Smooth muscle cell (in vitro differentiated cells): ENCODE measurements around the gene SUPT20HL1. TPM values are rescaled to one million over a fixed set of nuclear protein-coding genes. Genes with fewer than 3 reads are reported as not detected.
"Not testable (repeated sequence)": the region's sequence is repeated elsewhere in the genome, so short reads cannot be mapped to it uniquely, and the experiment has no call there.

ENCODE experiments used
- DNase-seq: peaks from one replicate; lab custom pipeline; 2025; ENCODE audit not compliant: unreplicated experiment; lab: John Stamatoyannopoulos, UW
- H2AFZ ChIP-seq: fragments of 200-600 bp; sonication (generic); 2 replicates; pipeline ENCODE4 v1.6.0; 2016; ENCODE audit warnings: antibody characterized with exemption, low read depth, mild to moderate bottlenecking
- H3F3A ChIP-seq: fragments of 200-600 bp; sonication (generic); 2 replicates; pipeline ENCODE4 v1.6.0; 2017; ENCODE audit warnings: antibody characterized with exemption, low read depth
- H3K27ac ChIP-seq: fragments of 200-600 bp; sonication (generic); 2 replicates; pipeline ENCODE4 v1.5.1; 2016; ENCODE audit warnings: low read depth, mild to moderate bottlenecking
- H3K27me3 ChIP-seq: fragments of 200-600 bp; sonication (generic); 2 replicates; pipeline ENCODE4 v1.6.1; 2016; ENCODE audit warnings: low read depth, mild to moderate bottlenecking
- H3K36me3 ChIP-seq: fragments of 200-600 bp; sonication (generic); 2 replicates; pipeline ENCODE4 v1.5.1; 2016; ENCODE audit warnings: low read depth
- H3K4me1 ChIP-seq: fragments of 200-600 bp; sonication (generic); 2 replicates; pipeline ENCODE4 v1.5.1; 2016; ENCODE audit warnings: low read depth
- H3K4me2 ChIP-seq: fragments of 200-600 bp; sonication (generic); 2 replicates; pipeline ENCODE4 v1.6.0; 2016; ENCODE audit warnings: mild to moderate bottlenecking
- H3K4me3 ChIP-seq: fragments of 200-600 bp; sonication (generic); 2 replicates; pipeline ENCODE4 v1.5.1; 2016; ENCODE audit warnings: mild to moderate bottlenecking
- H3K79me2 ChIP-seq: fragments of 200-600 bp; sonication (generic); 2 replicates; pipeline ENCODE4 v1.6.0; 2016; ENCODE audit warnings: low read depth, mild to moderate bottlenecking
- H3K9ac ChIP-seq: fragments of 200-600 bp; sonication (generic); 2 replicates; pipeline ENCODE4 v1.6.0; 2016; ENCODE audit warnings: low read depth
- H3K9me3 ChIP-seq: fragments of 200-600 bp; sonication (generic); replicated peaks from 2 replicates; pipeline ENCODE4 v1.5.1; 2016; ENCODE audit warnings: low read depth
- H4K20me1 ChIP-seq: fragments of 200-600 bp; sonication (generic); 2 replicates; pipeline ENCODE4 v1.6.0; 2016; ENCODE audit warnings: low read depth
- CTCF ChIP-seq: fragments of 200-600 bp; sonication (generic); IDR thresholded peaks from 2 replicates; pipeline ENCODE4 v1.5.1; 2017; ENCODE audit warnings: borderline replicate concordance, mild to moderate bottlenecking, antibody characterized with exemption; ENCODE audit not compliant: insufficient read depth, poor library complexity, severe bottlenecking
- WGBS: methylation state at CpG from one replicate; pipeline ENCODE4 v1.1.7; 2016; ENCODE audit warnings: low lambda C conversion rate; 5-methylcytosine and 5-hydroxymethylcytosine counted together
- polyA plus RNA-seq: library from polyadenylated mRNA; unstranded; fragments of >200 nt; fragmentation: Nextera tagmentation; extraction: Ambion mirVana; gene quantifications from 2 replicates; pipeline ENCODE4 v1.2.1, GENCODE V29; 2016
- total RNA-seq: library from RNA; depleted of rRNA; stranded (reverse); fragments of >200 nt; gene quantifications from 2 replicates; pipeline ENCODE4 v1.2.3, GENCODE V29; 2014

The SUPT20HL1 gene
- total and polyA plus RNA-seq, 2 experiments from 2014 or later: not detected

GRCh38 chrX:24363432-24364181, 3.2 kb downstream of the SUPT20HL1 start:
- not testable (repeated sequence) for H3K36me3 ChIP-seq, H3F3A ChIP-seq, H3K9me3 ChIP-seq, DNase-seq, H3K27me3 ChIP-seq, H3K79me2 ChIP-seq, H3K9ac ChIP-seq, H3K27ac ChIP-seq, H3K4me2 ChIP-seq, H3K4me1 ChIP-seq, H3K4me3 ChIP-seq, H4K20me1 ChIP-seq
- 72% methylated on average over 15 of the region's 16 CpGs for WGBS
- H2AFZ ChIP-seq: peak overlapping the region; percentile 58

DNA sequence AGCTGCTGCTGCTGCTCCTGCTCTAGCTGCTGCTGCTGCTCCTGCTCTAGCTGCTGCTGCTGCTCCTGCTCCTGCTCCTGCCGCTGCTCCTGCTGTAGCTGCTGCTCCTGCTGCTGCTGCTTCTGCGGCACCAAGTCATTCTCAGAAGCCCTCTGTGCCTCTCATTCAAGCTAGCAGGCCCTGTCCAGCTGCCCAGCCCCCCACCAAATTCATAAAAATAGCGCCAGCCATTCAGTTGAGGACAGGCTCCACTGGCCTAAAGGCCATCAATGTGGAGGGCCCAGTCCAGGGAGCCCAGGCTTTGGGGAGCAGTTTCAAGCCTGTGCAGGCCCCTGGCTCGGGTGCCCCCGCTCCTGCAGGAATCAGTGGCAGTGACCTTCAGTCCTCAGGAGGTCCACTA, 3.9 kb downstream of the SUPT20HL1 start:
- H3K4me1 ChIP-seq: no peaks in the 10 kb centered on the region
- TF ChIP-seq CTCF: no peak
- H2AFZ ChIP-seq: no peak overlapping the region
- H3K9ac ChIP-seq: no peak overlapping the region
- H3K36me3 ChIP-seq: no peaks in the 10 kb centered on the region
- H4K20me1 ChIP-seq: no peaks in the 10 kb centered on the region
- H3K4me2 ChIP-seq: no peak overlapping the region
- H3K27me3 ChIP-seq: no peaks in the 10 kb centered on the region
- DNase-seq: no peak
- H3F3A ChIP-seq: no peaks in the 10 kb centered on the region
- H3K27ac ChIP-seq: no peak overlapping the region
- H3K4me3 ChIP-seq: no peak overlapping the region
- no peaks in the 10 kb centered on the region for H3K9me3 ChIP-seq
- WGBS: 82% methylated on average over 5 of the region's 5 CpGs
- no peaks in the 10 kb centered on the region for H3K79me2 ChIP-seq

GRCh38 chrX:24364851-24365538, 4.6 kb downstream of the SUPT20HL1 start:
- no peak for TF ChIP-seq CTCF
- Histone ChIP-seq H3K4me1 (no peaks in the 10 kb centered on the region), H3K9me3 (no peaks in the 10 kb centered on the region), H3K27me3 (no peaks in the 10 kb centered on the region), H3K9ac (no peak overlapping the region), H3F3A (no peaks in the 10 kb centered on the region), H3K27ac (no peak overlapping the region), H3K36me3 (no peaks in the 10 kb centered on the region), H3K4me2 (no peak overlapping the region), H4K20me1 (no peaks in the 10 kb centered on the region), H3K4me3 (no peak overlapping the region), H2AFZ (no peak overlapping the region), H3K79me2 (no peaks in the 10 kb centered on the region)
- WGBS: 95% methylated on average over 14 of the region's 14 CpGs
- no peak for DNase-seq

DNA sequence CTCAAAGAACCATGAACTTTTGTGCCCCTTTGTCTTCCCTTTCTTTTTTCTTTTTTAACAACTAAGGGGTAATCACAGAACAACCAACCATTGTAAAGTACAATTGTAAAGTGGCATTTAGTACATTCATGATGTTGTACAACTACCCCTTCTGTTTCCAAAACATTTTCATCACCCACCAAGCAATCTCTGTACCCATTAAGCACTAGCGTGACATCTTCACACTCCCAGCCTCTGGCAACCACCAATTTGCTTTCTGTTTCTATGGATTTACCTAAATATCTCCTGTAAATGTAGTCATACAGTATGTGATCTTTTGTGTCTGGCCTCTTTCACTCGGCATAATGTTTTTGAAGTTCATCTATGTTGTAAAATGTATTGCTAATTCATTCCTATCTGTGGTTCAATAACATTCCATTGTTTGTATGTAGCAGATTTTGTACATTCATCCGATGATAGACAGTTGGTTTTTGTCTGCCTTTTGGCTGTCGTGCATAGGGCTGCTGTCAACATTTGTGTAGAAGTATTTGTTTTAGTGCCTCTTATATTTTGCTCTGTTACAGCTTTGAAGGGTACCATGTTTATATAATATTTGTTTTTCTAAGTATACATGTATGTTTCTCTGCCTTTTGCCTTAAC, 6.4 kb downstream of the SUPT20HL1 start:
- DNase-seq, H3K9ac ChIP-seq, H3K79me2 ChIP-seq, H3F3A ChIP-seq, H3K36me3 ChIP-seq, H3K4me1 ChIP-seq, H4K20me1 ChIP-seq, H3K9me3 ChIP-seq, H3K27ac ChIP-seq, H3K4me2 ChIP-seq, H2AFZ ChIP-seq, H3K27me3 ChIP-seq, H3K4me3 ChIP-seq: not testable (repeated sequence)
- 77% methylated on average over 4 of the region's 4 CpGs for WGBS
